Endothelial cell of umbilical vein (primary cell): Measurements from ENCODE around the gene ANO1. TPM values are rescaled to one million over a fixed set of nuclear protein-coding genes. Genes with fewer than 3 reads are reported as not detected.

Experiments
- BruUV-seq: library from RNA; stranded (reverse); fragments of 400-500 nt; replicated peaks from 2 replicates; lab custom pipeline; 2021; lab: Mats Ljungman, UMichigan
- CTCF ChIA-PET: fragments of 300-600, 350-600 bp; sonication (Branson Sonifier 250); formaldehyde crosslinking; loops from one replicate; lab custom pipeline; 2021; ENCODE audit warnings: antibody characterized with exemption, inconsistent platforms; lab: Charles Lee
- POLR2A ChIA-PET: fragments of 300-600, 350-600 bp; sonication (Branson Sonifier 250); formaldehyde crosslinking; loops from one replicate; lab custom pipeline; 2021; ENCODE audit warnings: antibody characterized with exemption, inconsistent platforms; lab: Charles Lee
- DNase-seq: peaks from one replicate; pipeline ENCODE4 v3.0.0-alpha.2; 2011; ENCODE audit warnings: low read depth, low spot score
- FAIRE-seq: peaks from 2 replicates; lab custom pipeline; 2011; peaks lifted over from hg19 to GRCh38; lab: Jason Lieb, UNC
- H2AFZ ChIP-seq: 2 replicates; pipeline ENCODE4 v1.6.0; 2012; ENCODE audit warnings: low read depth, low read length, control low read depth, inconsistent platforms
- H3K27ac ChIP-seq: 2 replicates; pipeline ENCODE4 v1.5.1; 2011; ENCODE audit warnings: low read depth, mild to moderate bottlenecking, control low read depth, low read length, moderate library complexity; ENCODE audit not compliant: insufficient read depth
- H3K27me3 ChIP-seq, 2 experiments: 2 replicates each; pipeline versions ENCODE4 v1.6.0 to v1.6.1; 2011; ENCODE audit warnings: low read length in 2 of 2, mixed read lengths in 1 of 2; ENCODE audit not compliant: control insufficient read depth in 2 of 2, insufficient read depth in 2 of 2
- H3K36me3 ChIP-seq, 2 experiments: 2 replicates in 1 of 2; 3 replicates in 1 of 2; pipeline ENCODE4 v1.5.1; 2011; ENCODE audit warnings: low read length in 2 of 2, mild to moderate bottlenecking in 1 of 2, moderate library complexity in 1 of 2; ENCODE audit not compliant: control insufficient read depth in 2 of 2, insufficient read depth in 2 of 2; ENCODE audit errors: extremely low read depth in 1 of 2
- H3K4me1 ChIP-seq: 3 replicates; pipeline ENCODE4 v1.5.1; 2011; ENCODE audit warnings: mild to moderate bottlenecking, low read length; ENCODE audit not compliant: control insufficient read depth, insufficient read depth; ENCODE audit errors: extremely low read depth
- H3K4me2 ChIP-seq: 2 replicates; pipeline ENCODE4 v1.6.1; 2011; ENCODE audit warnings: low read length, control low read depth, mixed read lengths; ENCODE audit not compliant: insufficient read depth
- H3K4me3 ChIP-seq, 3 experiments: fragments of 200-600 bp in 1 of 3; sonication (generic), shearing (Covaris generic) in 1 of 3; replicated peaks in 1 of 3; 2 replicates each; pipeline ENCODE4 v1.5.1; 2011 to 2016; ENCODE audit warnings: control low read depth in 3 of 3, low read length in 3 of 3, mild to moderate bottlenecking in 2 of 3, inconsistent platforms in 1 of 3, low read depth in 1 of 3, moderate library complexity in 1 of 3; ENCODE audit not compliant: insufficient read depth in 1 of 3
- H3K79me2 ChIP-seq: 2 replicates; pipeline ENCODE4 v1.6.0; 2012; ENCODE audit warnings: low read length, inconsistent platforms; ENCODE audit not compliant: control insufficient read depth, insufficient read depth
- H3K9ac ChIP-seq: replicated peaks from 2 replicates; pipeline ENCODE3; 2011; ENCODE audit warnings: low read length, control low read depth; ENCODE audit not compliant: insufficient read depth; ENCODE audit errors: extremely low read depth
- H3K9me1 ChIP-seq: replicated peaks from 3 replicates; pipeline ENCODE4 v1.6.0; 2011; ENCODE audit warnings: mild to moderate bottlenecking, low read length; ENCODE audit not compliant: control insufficient read depth, insufficient read depth; ENCODE audit errors: extremely low read depth
- H3K9me3 ChIP-seq: replicated peaks from 2 replicates; pipeline ENCODE4 v1.5.1; 2012; ENCODE audit warnings: low read length, inconsistent platforms; ENCODE audit not compliant: control insufficient read depth, insufficient read depth
- H4K20me1 ChIP-seq: replicated peaks from 2 replicates; pipeline ENCODE3; 2011; ENCODE audit warnings: mild to moderate bottlenecking, low read length; ENCODE audit not compliant: control insufficient read depth, insufficient read depth; ENCODE audit errors: extremely low read depth
- dilution Hi-C: fragments of 300-500 bp; cut with MboI; formaldehyde crosslinking; loops from one replicate; pipeline ENCODE4 v1.15.0; 2019; ENCODE audit warnings: low sequenced_read_pairs; ENCODE audit not compliant: extremely low pct_ligation_motif_present
- intact Hi-C: fragments of 100-400 bp; cut with micrococcal nuclease; formaldehyde crosslinking; loops from one replicate; pipeline ENCODE4 v1.10.0; 2022
- polyA plus RNA-seq, 4 experiments: library from polyadenylated mRNA; depleted of rRNA in 3 of 4; stranded (reverse) in 3 of 4; unstranded in 1 of 4; fragments of >200 nt; gene quantifications; 2 replicates each; pipeline versions ENCODE4 v1.2.1 to v1.2.3, GENCODE V29; 2011 to 2012; ENCODE audit warnings: missing spikeins in 1 of 4
- total RNA-seq: library from RNA; stranded (reverse); gene quantifications from 2 replicates; pipeline ENCODE4 v1.2.3, GENCODE V29; 2021
- TF ChIP-seq, protein P1 (sequence below), 2 donors: IDR thresholded peaks; 1 replicate in 1 of 2; 2 replicates in 1 of 2; pipeline ENCODE4 v1.5.1; 2011; ENCODE audit warnings: low read length in 2 of 2, mild to moderate bottlenecking in 2 of 2, moderate library complexity in 2 of 2, control low read depth in 1 of 2, inconsistent platforms in 1 of 2, low read depth in 1 of 2; ENCODE audit not compliant: insufficient read depth in 1 of 2; ENCODE audit errors: extremely low read depth in 1 of 2
- TF ChIP-seq, protein P2 (sequence below): IDR thresholded peaks from 2 replicates; pipeline ENCODE4 v1.6.1; 2011; ENCODE audit not compliant: insufficient read depth, insufficient read length

Gene ANO1
- total and polyA plus RNA-seq, 2 donors (not counting 3 experiments of a cell fraction or from before 2014, with no cell fraction given), result 0.03 to 0.40 TPM

DNA sequence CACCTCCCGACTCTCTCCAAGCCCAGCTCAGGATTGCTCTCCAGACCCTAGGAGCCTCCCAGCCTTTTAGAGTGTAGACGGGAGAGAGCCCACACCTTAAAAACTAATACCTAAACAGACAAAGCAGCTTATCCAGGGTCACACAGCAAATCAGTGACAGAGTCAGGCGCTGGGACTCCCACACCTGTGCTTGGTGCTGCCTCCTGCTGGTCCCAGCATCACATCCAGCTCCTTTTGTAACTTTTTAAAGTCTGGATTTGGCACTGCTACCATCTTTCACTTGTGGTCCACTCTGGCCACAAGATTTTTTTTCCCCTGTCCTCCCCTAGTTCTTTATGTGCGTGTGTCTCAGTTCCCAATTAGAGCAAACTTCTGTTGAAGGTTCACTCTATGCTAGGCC, 4.7 kb downstream of the ANO1 start:
- no peak for FAIRE-seq

More for the DNA sequence above, 4.7 kb downstream of the ANO1 start:
- H3K27ac ChIP-seq, result no peak overlapping the region
- no peaks in the 10 kb centered on the region for H3K9me3 ChIP-seq
- H3K9me1 ChIP-seq, result no peaks in the 10 kb centered on the region
- TF ChIP-seq, protein P1, sequence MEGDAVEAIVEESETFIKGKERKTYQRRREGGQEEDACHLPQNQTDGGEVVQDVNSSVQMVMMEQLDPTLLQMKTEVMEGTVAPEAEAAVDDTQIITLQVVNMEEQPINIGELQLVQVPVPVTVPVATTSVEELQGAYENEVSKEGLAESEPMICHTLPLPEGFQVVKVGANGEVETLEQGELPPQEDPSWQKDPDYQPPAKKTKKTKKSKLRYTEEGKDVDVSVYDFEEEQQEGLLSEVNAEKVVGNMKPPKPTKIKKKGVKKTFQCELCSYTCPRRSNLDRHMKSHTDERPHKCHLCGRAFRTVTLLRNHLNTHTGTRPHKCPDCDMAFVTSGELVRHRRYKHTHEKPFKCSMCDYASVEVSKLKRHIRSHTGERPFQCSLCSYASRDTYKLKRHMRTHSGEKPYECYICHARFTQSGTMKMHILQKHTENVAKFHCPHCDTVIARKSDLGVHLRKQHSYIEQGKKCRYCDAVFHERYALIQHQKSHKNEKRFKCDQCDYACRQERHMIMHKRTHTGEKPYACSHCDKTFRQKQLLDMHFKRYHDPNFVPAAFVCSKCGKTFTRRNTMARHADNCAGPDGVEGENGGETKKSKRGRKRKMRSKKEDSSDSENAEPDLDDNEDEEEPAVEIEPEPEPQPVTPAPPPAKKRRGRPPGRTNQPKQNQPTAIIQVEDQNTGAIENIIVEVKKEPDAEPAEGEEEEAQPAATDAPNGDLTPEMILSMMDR (IDR thresholded peaks at IDR 0.05; ENCODE audit: extremely low read depth in 1 of 2, insufficient read depth in 1 of 2, low read depth in 1 of 2, low read length in 2 of 2), result peak; percentile 7 to 33
- TF ChIP-seq, protein P2, sequence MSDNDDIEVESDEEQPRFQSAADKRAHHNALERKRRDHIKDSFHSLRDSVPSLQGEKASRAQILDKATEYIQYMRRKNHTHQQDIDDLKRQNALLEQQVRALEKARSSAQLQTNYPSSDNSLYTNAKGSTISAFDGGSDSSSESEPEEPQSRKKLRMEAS, result no peak
- no peaks in the 10 kb centered on the region for H3K79me2 ChIP-seq
- peak; percentile 3 for DNase-seq
- ChIA-PET POLR2A (no interaction called here), CTCF (interaction anchor here (0.6 to 2.4 kb wide), 15 partner anchors 8 to 173 kb away, joined by 3 to 24 read pairs (median 4); no protein-coding TSS in a partner anchor)
- H3K4me2 ChIP-seq, result no peak overlapping the region
- no peak overlapping the region for H2AFZ ChIP-seq
- BruUV-seq, result no TSS peak
- dilution Hi-C loops, result no loop called here
- no peak overlapping the region for H3K9ac ChIP-seq
- intact Hi-C loops, result loop anchor here (2.0 kb wide), 1 partner anchor 164 kb away; no protein-coding TSS in a partner anchor
- no peaks in the 10 kb centered on the region for H4K20me1 ChIP-seq
- H3K4me1 ChIP-seq, result no peaks in the 10 kb centered on the region
- H3K36me3 ChIP-seq, result no peaks in the 10 kb centered on the region
- H3K4me3 ChIP-seq, result no peak overlapping the region
- H3K27me3 ChIP-seq, result peaks cover 11 to 19% of the 10 kb centered on the region in 2 experiments
